Prostate gland (tissue), 2 donors: ENCODE results near the gene LUZP1.

ENCODE experiments used
- POLR2A ChIP-seq: fragments of 450-650 bp; IDR thresholded peaks from one replicate; pipeline ENCODE4 v1.6.1; 2016; ENCODE audit warnings: antibody characterized with exemption, mild to moderate bottlenecking
- TF ChIP-seq, protein P1 (sequence below), 4 experiments: fragments of 200-600 bp in 2 of 4; fragments of 450-650 bp in 2 of 4; sonication (generic) in 2 of 4; IDR thresholded peaks; 1 replicate in 3 of 4; 2 replicates in 1 of 4; pipeline ENCODE4 v1.5.1; 2016 to 2019; ENCODE audit warnings: antibody characterized with exemption in 4 of 4, mild to moderate bottlenecking in 2 of 4, moderate library complexity in 2 of 4

- TF ChIP-seq POLR2A: no peak
- TF ChIP-seq, protein P1, sequence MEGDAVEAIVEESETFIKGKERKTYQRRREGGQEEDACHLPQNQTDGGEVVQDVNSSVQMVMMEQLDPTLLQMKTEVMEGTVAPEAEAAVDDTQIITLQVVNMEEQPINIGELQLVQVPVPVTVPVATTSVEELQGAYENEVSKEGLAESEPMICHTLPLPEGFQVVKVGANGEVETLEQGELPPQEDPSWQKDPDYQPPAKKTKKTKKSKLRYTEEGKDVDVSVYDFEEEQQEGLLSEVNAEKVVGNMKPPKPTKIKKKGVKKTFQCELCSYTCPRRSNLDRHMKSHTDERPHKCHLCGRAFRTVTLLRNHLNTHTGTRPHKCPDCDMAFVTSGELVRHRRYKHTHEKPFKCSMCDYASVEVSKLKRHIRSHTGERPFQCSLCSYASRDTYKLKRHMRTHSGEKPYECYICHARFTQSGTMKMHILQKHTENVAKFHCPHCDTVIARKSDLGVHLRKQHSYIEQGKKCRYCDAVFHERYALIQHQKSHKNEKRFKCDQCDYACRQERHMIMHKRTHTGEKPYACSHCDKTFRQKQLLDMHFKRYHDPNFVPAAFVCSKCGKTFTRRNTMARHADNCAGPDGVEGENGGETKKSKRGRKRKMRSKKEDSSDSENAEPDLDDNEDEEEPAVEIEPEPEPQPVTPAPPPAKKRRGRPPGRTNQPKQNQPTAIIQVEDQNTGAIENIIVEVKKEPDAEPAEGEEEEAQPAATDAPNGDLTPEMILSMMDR (IDR thresholded peaks at IDR 0.05): no peak
These were observed 128.1 kb downstream of the LUZP1 start for GRCh38 chr1:23040509-23040908.
